NCI-H2196 treated with DMSO at 0.1 percent for 48 hours (cell line): ENCODE measurements around the gene PSG5.
"Not testable (repeated sequence)": the region's sequence is repeated elsewhere in the genome, so short reads cannot be mapped to it uniquely, and the experiment has no call there.

Source experiments
- DNase-seq: peaks from one replicate; lab custom pipeline; 2025; ENCODE audit not compliant: unreplicated experiment; lab: John Stamatoyannopoulos, UW

Gene PSG5

GRCh38 chr19:43186311-43186935, at the start of gene PSG5:
Gene PSG5, minus strand, starts transcription at chr19:43186536. Its CDS starts 131 bp downstream, at chr19:43186405.
- not testable (repeated sequence) for DNase-seq

GRCh38 chr19:43235686-43236085, 49.4 kb upstream of the PSG5 start:
- DNase-seq, result not testable (repeated sequence)

- no peak for DNase-seq
Observed at GRCh38 chr19:43229315-43229714, 43.0 kb upstream of the PSG5 start.

GRCh38 chr19:43228730-43229129, 42.4 kb upstream of the PSG5 start:
- DNase-seq, result not testable (repeated sequence)

- not testable (repeated sequence) for DNase-seq
Observed at GRCh38 chr19:43226986-43227385, 40.6 kb upstream of the PSG5 start.

- no peak for DNase-seq
Observed at GRCh38 chr19:43224855-43225253, 38.5 kb upstream of the PSG5 start.

- DNase-seq, result not testable (repeated sequence)
Observed at GRCh38 chr19:43224201-43224854, 38.0 kb upstream of the PSG5 start.

GRCh38 chr19:43221891-43222290, 35.6 kb upstream of the PSG5 start:
- DNase-seq, result not testable (repeated sequence)

GRCh38 chr19:43219136-43219535, 32.8 kb upstream of the PSG5 start:
- not testable (repeated sequence) for DNase-seq

- not testable (repeated sequence) for DNase-seq
Observed at GRCh38 chr19:43215881-43216280, 29.5 kb upstream of the PSG5 start.

- no peak for DNase-seq
Observed at GRCh38 chr19:43207991-43208390, 21.7 kb upstream of the PSG5 start.

- DNase-seq, result not testable (repeated sequence)
Observed at GRCh38 chr19:43207174-43207573, 20.8 kb upstream of the PSG5 start.

GRCh38 chr19:43205471-43206105, 19.3 kb upstream of the PSG5 start, which contains the start of gene PSG4:
Gene PSG4, minus strand, starts transcription at chr19:43205638. Its CDS starts 102 bp downstream, at chr19:43205536.
- DNase-seq, result not testable (repeated sequence)

- not testable (repeated sequence) for DNase-seq
Observed at GRCh38 chr19:43203611-43204010, 17.3 kb upstream of the PSG5 start.

GRCh38 chr19:43201891-43202290, 15.6 kb upstream of the PSG5 start:
- not testable (repeated sequence) for DNase-seq

GRCh38 chr19:43201337-43201801, 15.0 kb upstream of the PSG5 start:
- DNase-seq, result not testable (repeated sequence)

GRCh38 chr19:43198686-43199419, 12.5 kb upstream of the PSG5 start:
- not testable (repeated sequence) for DNase-seq

GRCh38 chr19:43197666-43198397, 11.5 kb upstream of the PSG5 start:
- DNase-seq, result not testable (repeated sequence)

GRCh38 chr19:43194397-43194796, 8.1 kb upstream of the PSG5 start:
- not testable (repeated sequence) for DNase-seq

GRCh38 chr19:43192381-43193155, 6.2 kb upstream of the PSG5 start:
- not testable (repeated sequence) for DNase-seq
